ENCODE measurements around the gene UGP2. TPM values are rescaled to one million over a fixed set of nuclear protein-coding genes. Genes with fewer than 3 reads are reported as not detected.

The UGP2 gene
- total and polyA plus RNA-seq, 2 of the 8 experiments (the other 6 are each of a cell fraction or from before 2014, with no cell fraction given): 278 to 956 TPM

DNA sequence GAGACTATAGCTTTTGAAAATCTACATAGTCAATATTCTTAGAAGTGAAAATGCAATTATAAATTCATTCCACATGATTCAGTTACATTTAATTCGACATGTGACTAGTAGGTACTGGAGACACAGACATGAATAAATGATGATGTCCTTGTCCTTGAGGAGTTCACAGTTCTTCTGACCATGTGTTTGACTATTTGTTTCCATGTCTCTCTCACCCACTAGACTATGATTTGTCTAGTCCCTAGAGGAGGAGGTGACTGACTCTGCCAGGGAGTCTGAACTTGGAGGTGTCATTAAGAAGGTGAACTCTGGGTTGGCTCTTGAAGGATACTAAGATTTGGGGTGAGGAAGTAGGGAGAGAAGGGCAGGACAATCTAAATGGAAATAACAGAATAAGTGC, 20.7 kb upstream of the UGP2 start:
- Histone ChIP-seq H3K23ac (ENCODE audit: insufficient read length) (no peak overlapping the region), H4K8ac (ENCODE audit: extremely low read depth, insufficient read depth, low read length) (no peak overlapping the region), H3K27me3 (replicated peaks in 1 of 4; ENCODE audit: control insufficient read depth in 3 of 4, extremely low read depth in 1 of 4, insufficient read depth in 3 of 4, low read length in 3 of 4) (no peaks in the 10 kb centered on the region), H3K56ac (replicated peaks; ENCODE audit: insufficient read length, low read depth, low read length) (no peak overlapping the region), H3K4me2 (ENCODE audit: insufficient read depth in 1 of 2, low read depth in 2 of 2, low read length in 2 of 2) (no peak overlapping the region), H4K20me1 (replicated peaks in 1 of 2; ENCODE audit: control insufficient read depth in 1 of 2, insufficient read depth in 2 of 2, low read length in 2 of 2) (no peaks in the 10 kb centered on the region), H3K79me1 (ENCODE audit: low read depth, low read length) (no peaks in the 10 kb centered on the region), H3K9me3 (ENCODE audit: insufficient read depth in 2 of 2, low read depth in 1 of 2, low read length in 1 of 2) (no peaks in the 10 kb centered on the region), H4K5ac (ENCODE audit: insufficient read length, low read depth, low read length) (no peak overlapping the region), H3K36me3 (ENCODE audit: control insufficient read depth in 2 of 4, insufficient read depth in 4 of 4, low read length in 3 of 4) (no peaks in the 10 kb centered on the region), H3K18ac (ENCODE audit: extremely low read depth, low read length) (no peak overlapping the region), H3K27ac (ENCODE audit: low read depth, low read length) (no peak overlapping the region), H3K4ac (replicated peaks; ENCODE audit: insufficient read length, low read depth, low read length) (no peak overlapping the region), H2BK12ac (ENCODE audit: low read depth, low read length) (no peak overlapping the region), H2BK15ac (ENCODE audit: low read length) (no peak overlapping the region), H3K9ac (replicated peaks in 1 of 4; ENCODE audit: extremely low read depth in 1 of 4, low read depth in 3 of 4, low read length in 3 of 4) (no peak overlapping the region), H3K4me1 (replicated peaks in 1 of 4; ENCODE audit: control insufficient read depth in 3 of 4, insufficient read depth in 4 of 4, low read length in 3 of 4) (peaks cover 0 to 9% (median 0%) of the 10 kb centered on the region in 4 experiments; a peak in 1 of 7 replicates), H3K23me2 (ENCODE audit: low read depth, low read length) (no peaks in the 10 kb centered on the region), H3K79me2 (ENCODE audit: control insufficient read depth in 1 of 2, insufficient read depth in 2 of 2, low read length in 2 of 2) (no peaks in the 10 kb centered on the region), H2BK5ac (ENCODE audit: low read depth, low read length) (no peak overlapping the region), H2BK120ac (replicated peaks; ENCODE audit: low read depth, low read length) (no peak overlapping the region), H2AFZ (ENCODE audit: low read length) (peak overlapping the region; percentile 19; the same call in 1 of the 2 replicates), H3K14ac (ENCODE audit: insufficient read length) (no peak overlapping the region), H3K4me3 (ENCODE audit: extremely low read depth in 1 of 4, insufficient read depth in 2 of 4, low read depth in 3 of 4, low read length in 4 of 4) (no peak overlapping the region), H2AK5ac (ENCODE audit: low read depth, low read length) (no peak overlapping the region), H2BK20ac (ENCODE audit: low read length) (no peak overlapping the region), H4K91ac (replicated peaks; ENCODE audit: insufficient read length, low read length) (no peak overlapping the region)
- ChIA-PET CTCF (ENCODE audit: partially characterized antibody) (interaction anchor here (1.4 to 1.9 kb wide), 2 partner anchors 40 to 122 kb away, joined by 3 to 7 read pairs; no protein-coding TSS in a partner anchor), POLR2A (ENCODE audit: partially characterized antibody) (interaction anchor here (2.9 kb wide), 1 partner anchor 21 kb away, joined by 17 read pairs; the partner anchor contains the start of gene UGP2)
- DNase-seq (ENCODE audit: low read depth in 1 of 2, low spot score in 2 of 2): no peak
- 88% methylated on average over 1 of the region's 1 CpG; no CpG with 5 or more reads in 1 of the 2 experiments for WGBS, 2 experiments (ENCODE audit: extremely low coverage in 1 of 2, insufficient coverage in 1 of 2, insufficient read length in 1 of 2, insufficient replicate concordance in 2 of 2, low coverage in 1 of 2, low lambda C conversion rate in 2 of 2, missing lambda C conversion rate in 1 of 2)
- no peak for TF ChIP-seq CBX8 (IDR thresholded peaks at IDR 0.05; ENCODE audit: borderline replicate concordance, low read depth, low read length)
- FAIRE-seq: no peak

Data from H1 (cell line).